ENCODE measurements around the gene MCOLN1. TPM values are rescaled to one million over a fixed set of nuclear protein-coding genes. Genes with fewer than 3 reads are reported as not detected.

MCOLN1 gene
- total RNA-seq, 2 experiments from 2014 or later = 7.8 to 18.3 TPM

DNA sequence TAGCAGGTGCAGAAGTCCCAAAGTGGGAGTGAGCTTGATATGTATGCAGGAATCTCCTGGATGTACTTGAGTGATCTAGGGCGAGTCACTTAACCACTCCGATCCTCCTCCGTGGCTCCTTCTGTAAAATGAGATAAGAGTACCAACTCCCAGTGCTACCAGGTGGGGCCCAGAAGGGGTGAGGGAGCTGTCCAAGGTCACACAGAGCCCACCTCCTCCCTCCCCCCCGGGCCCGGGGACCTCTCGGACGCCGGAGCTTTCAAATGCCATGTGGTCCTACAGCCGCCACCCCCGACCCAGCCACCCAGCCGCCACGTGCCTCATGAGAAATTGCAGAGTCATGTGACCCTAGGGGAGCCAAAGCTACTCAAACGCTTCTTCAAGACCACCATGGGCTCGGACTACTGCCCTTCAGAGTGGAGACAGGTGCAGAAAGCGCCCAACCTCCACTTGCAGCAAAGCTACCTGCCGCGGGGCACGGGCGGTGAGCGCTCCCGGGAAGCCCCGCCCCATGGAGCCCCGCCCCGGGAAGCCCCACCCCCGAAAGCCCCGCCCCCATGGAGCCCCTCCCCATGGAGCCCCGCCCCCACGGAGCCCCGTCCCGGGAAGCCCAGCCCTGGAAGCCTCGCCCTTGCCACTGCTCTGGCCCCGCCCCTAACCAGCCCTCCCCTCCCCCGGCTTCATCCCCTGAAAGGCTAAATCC lies 16.6 kb upstream of the MCOLN1 start:
- TF ChIP-seq CTCF (conservative IDR thresholded peaks at IDR 0.05; ENCODE audit: low read length) (no peak), EZH2phosphoT487 (IDR thresholded peaks at IDR 0.05; ENCODE audit: borderline replicate concordance, low read depth, low read length) (no peak)
- DNase-seq (ENCODE audit: low spot score) = peak; percentile 66
- Histone ChIP-seq H3K4me2 (ENCODE audit: low read length) (peak overlapping the region; percentile 71), H3K4me3 (ENCODE audit: low read depth, low read length, poor library complexity, severe bottlenecking) (peak overlapping the region; percentile 50), H3K36me3 (ENCODE audit: insufficient read depth, low read length) (no peaks in the 10 kb centered on the region), H3K4me1 (ENCODE audit: insufficient read depth, low read length, poor library complexity, severe bottlenecking) (peaks cover 13% of the 10 kb centered on the region), H4K20me1 (ENCODE audit: insufficient read depth, low read length) (no peaks in the 10 kb centered on the region), H3K27ac (ENCODE audit: low read depth, low read length, poor library complexity, severe bottlenecking) (no peak overlapping the region), H3K79me2 (ENCODE audit: insufficient read depth, low read depth, low read length) (no peaks in the 10 kb centered on the region), H3K9me2 (ENCODE audit: insufficient read depth, low read length) (no peaks in the 10 kb centered on the region), H3K9me3 (ENCODE audit: low read length) (no peaks in the 10 kb centered on the region), H2AFZ (ENCODE audit: low read length) (peak overlapping the region; percentile 59; the same call in 1 of the 2 replicates)
- intact Hi-C loops (cut with micrococcal nuclease; ENCODE audit: unreplicated experiment) = no loop called here
- ChIA-PET CTCF (ENCODE audit: unreplicated experiment) (no interaction called here), POLR2A (interaction anchor here (0.7 kb wide), 1 partner anchor 8 kb away, joined by 3 read pairs; no protein-coding TSS in a partner anchor)
- BruUV-seq (replicated peaks) = no TSS peak

DNA sequence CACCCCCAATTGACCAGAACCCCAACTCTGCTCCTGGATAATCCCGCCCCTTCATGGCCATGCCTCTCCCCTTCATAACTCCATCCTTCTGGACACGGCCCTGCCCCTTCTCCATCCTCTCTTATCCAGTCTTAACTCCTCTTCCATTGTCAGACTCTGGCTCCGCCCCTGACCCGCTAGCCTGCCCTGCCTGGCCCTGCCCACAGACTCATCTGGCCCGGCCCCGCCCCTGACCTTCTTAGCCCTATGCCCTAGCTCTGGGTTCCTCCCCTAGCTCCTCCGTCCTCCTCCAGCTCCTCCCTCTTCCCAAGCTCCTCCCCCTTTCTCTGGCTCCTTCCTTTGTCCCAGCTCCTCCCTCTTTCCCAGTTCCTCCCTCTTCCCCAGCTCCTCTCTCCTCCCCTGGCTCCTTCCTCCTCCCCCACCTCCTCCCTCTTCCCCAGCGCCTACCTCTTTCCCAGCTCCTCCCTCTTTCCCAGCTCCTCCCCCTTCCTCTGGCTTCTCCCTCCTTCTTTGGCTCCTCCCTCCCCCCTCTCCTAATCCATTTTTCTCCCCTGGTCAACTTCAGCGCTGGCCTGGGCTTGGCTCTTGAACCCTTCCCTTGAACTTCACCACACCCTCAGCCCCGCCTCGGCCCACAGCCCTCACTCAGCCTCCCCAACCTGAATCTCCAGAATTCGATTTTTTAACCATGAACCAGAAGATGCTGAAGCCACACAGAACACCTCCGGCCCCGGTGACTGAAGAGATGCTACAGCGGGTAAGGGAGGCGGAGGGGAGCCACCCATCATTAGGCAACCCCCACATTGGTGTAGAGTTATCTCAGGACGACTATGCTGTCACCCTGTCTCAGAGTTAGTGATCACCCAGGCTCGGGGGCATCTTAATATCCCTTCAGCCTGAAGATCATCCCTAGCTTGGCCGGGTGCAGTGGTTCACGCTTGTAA lies 15.8 kb upstream of the MCOLN1 start:
- CTCF ChIA-PET (ENCODE audit: unreplicated experiment) = no interaction called here
- Histone ChIP-seq H3K4me1 (ENCODE audit: insufficient read depth, low read length, poor library complexity, severe bottlenecking) (peaks cover 13% of the 10 kb centered on the region), H3K4me2 (ENCODE audit: low read length) (peak overlapping the region; percentile 71), H3K9me2 (ENCODE audit: insufficient read depth, low read length) (no peaks in the 10 kb centered on the region), H2AFZ (ENCODE audit: low read length) (peak overlapping the region; percentile 39; the same call in 1 of the 2 replicates), H3K4me3 (ENCODE audit: low read depth, low read length, poor library complexity, severe bottlenecking) (peak overlapping the region; percentile 50), H4K20me1 (ENCODE audit: insufficient read depth, low read length) (no peaks in the 10 kb centered on the region), H3K9me3 (ENCODE audit: low read length) (no peaks in the 10 kb centered on the region), H3K79me2 (ENCODE audit: insufficient read depth, low read depth, low read length) (no peaks in the 10 kb centered on the region), H3K36me3 (ENCODE audit: insufficient read depth, low read length) (no peaks in the 10 kb centered on the region), H3K27ac (ENCODE audit: low read depth, low read length, poor library complexity, severe bottlenecking) (no peak overlapping the region)
- no peak for TF ChIP-seq CTCF (conservative IDR thresholded peaks at IDR 0.05; ENCODE audit: low read length)
- TF ChIP-seq EZH2phosphoT487 (IDR thresholded peaks at IDR 0.05; ENCODE audit: borderline replicate concordance, low read depth, low read length) = no peak
- intact Hi-C loops (cut with micrococcal nuclease; ENCODE audit: unreplicated experiment) = no loop called here
- BruUV-seq (replicated peaks) = no TSS peak
- DNase-seq (ENCODE audit: low spot score) = peak; percentile 81
- POLR2A ChIA-PET = interaction anchor here (0.6 to 0.7 kb wide), 2 partner anchors 9 to 116 kb away, joined by 3 to 4 read pairs; no protein-coding TSS in a partner anchor

Data from OCI-LY7 (cell line).